Measurements from ENCODE around the gene TBX3. TPM values are rescaled to one million over a fixed set of nuclear protein-coding genes. Genes with fewer than 3 reads are reported as not detected.

The TBX3 gene
- total RNA-seq, 2 experiments from 2014 or later: not detected

DNA sequence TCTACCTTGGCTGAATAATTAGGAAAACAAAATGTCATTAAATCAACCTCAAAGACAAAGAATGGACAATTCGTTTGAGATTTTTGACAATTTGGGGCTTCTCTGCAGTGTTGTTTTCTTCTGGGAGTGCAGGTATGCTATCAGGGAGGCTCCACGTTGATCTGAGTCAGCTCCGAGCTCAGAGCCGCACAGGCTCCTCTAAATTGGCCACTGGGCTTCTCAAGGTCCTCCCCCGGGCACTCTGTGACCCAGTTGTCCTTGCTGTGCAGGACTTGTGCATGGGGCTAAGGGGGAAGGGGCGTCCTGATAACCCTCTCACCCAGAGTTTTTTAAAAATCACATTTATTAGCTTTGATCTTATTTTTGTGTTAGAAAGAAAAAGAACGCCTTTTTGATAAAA is 52.7 kb downstream of the TBX3 start:
- Mint-ChIP-seq H3K4me3 (no peak overlapping the region), H3K27ac (no peak overlapping the region), H3K4me1 (no peaks in the 10 kb centered on the region), H3K36me3 (ENCODE audit: low read depth) (no peaks in the 10 kb centered on the region), H3K27me3 (peaks cover 8% of the 10 kb centered on the region), H3K9me3 (ENCODE audit: low read depth) (no peaks in the 10 kb centered on the region)
- intact Hi-C loops (cut with DNase I, micrococcal nuclease): no loop called here
- ChIA-PET CTCF (no interaction called here), POLR2A (no interaction called here)
- ATAC-seq: no peak
- DNase-seq: no peak

- ATAC-seq: no peak
- CTCF ChIA-PET: no interaction called here
- intact Hi-C loops (cut with DNase I, micrococcal nuclease): no loop called here
- no peak overlapping the region for H3K4me3 Mint-ChIP-seq
- H3K27me3 Mint-ChIP-seq: peaks cover 8% of the 10 kb centered on the region
- no peaks in the 10 kb centered on the region for H3K9me3 Mint-ChIP-seq (ENCODE audit: low read depth)
- POLR2A ChIA-PET: no interaction called here
- no peak for DNase-seq
- no peaks in the 10 kb centered on the region for H3K36me3 Mint-ChIP-seq (ENCODE audit: low read depth)
- no peak overlapping the region for H3K27ac Mint-ChIP-seq
- H3K4me1 Mint-ChIP-seq: no peaks in the 10 kb centered on the region
Observed at GRCh38 chr12:114628199-114628598, 55.8 kb downstream of the TBX3 start.

DNA sequence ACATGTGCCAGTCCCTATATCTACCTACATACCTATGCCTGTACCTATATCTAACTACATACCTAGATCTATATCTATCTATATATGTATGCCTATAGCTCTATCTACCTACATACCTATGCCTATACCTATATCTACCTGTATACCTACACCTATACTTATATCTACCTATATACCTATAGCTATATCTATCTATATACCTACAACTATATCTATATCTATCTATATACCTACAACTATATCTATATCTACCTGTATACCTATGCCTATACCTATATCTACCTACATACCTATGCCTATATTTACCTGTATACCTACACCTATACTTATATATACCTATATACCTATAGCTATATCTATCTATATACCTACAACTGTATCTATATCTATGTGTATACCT is 56.6 kb downstream of the TBX3 start:
- Mint-ChIP-seq H3K4me1 (no peaks in the 10 kb centered on the region), H3K9me3 (ENCODE audit: low read depth) (no peaks in the 10 kb centered on the region), H3K4me3 (no peak overlapping the region), H3K27me3 (peaks cover 8% of the 10 kb centered on the region), H3K27ac (no peak overlapping the region), H3K36me3 (ENCODE audit: low read depth) (no peaks in the 10 kb centered on the region)
- ChIA-PET CTCF (no interaction called here), POLR2A (no interaction called here)
- intact Hi-C loops (cut with DNase I, micrococcal nuclease): no loop called here
- ATAC-seq (no peak), DNase-seq (no peak)

DNA sequence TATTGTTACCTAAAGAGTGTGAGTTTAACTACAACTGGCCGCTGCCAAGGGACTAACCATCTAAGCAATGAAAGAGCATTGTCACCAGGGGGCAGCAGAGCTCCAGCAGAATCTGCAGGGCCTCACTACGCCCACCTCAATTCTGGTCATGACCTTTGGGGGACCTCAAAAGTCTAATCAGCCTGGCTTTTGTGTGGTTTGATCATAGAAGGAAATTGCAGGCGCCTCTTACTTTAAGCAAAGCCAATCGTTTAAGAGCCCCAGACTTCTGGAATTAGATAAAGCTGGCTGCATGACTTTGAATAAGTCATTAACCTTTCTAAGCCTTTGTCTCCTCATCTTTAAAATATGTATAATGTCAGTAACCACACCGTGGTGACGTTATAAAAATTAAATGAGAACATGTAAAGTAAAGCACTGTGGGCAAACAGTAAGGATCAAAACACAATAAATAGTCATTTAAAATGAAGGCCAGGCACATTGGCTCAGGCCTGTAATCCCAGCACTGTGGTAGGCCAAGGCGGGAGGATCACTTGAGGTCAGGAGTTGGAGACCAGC is 58.6 kb downstream of the TBX3 start:
- POLR2A ChIA-PET: no interaction called here
- no peak for ATAC-seq
- CTCF ChIA-PET: no interaction called here
- no peak overlapping the region for H3K4me3 Mint-ChIP-seq
- H3K27me3 Mint-ChIP-seq: peaks cover 6% of the 10 kb centered on the region
- no peak overlapping the region for H3K27ac Mint-ChIP-seq
- peak; percentile 72 for DNase-seq
- H3K4me1 Mint-ChIP-seq: no peaks in the 10 kb centered on the region
- H3K36me3 Mint-ChIP-seq (ENCODE audit: low read depth): no peaks in the 10 kb centered on the region
- intact Hi-C loops (cut with DNase I, micrococcal nuclease): loop anchor here in 1 of 2 experiments (1.0 kb wide), 1 partner anchor 1292 kb away; no protein-coding TSS in a partner anchor
- peaks cover 3% of the 10 kb centered on the region for H3K9me3 Mint-ChIP-seq (ENCODE audit: low read depth)

GRCh38 chr12:114623737-114624136 is 60.2 kb downstream of the TBX3 start:
- H3K9me3 Mint-ChIP-seq (ENCODE audit: low read depth): peaks cover 3% of the 10 kb centered on the region
- ChIA-PET CTCF (no interaction called here), POLR2A (no interaction called here)
- H3K4me1 Mint-ChIP-seq: no peaks in the 10 kb centered on the region
- no peak for DNase-seq
- peaks cover 4% of the 10 kb centered on the region for H3K27me3 Mint-ChIP-seq
- H3K4me3 Mint-ChIP-seq: no peak overlapping the region
- no peaks in the 10 kb centered on the region for H3K36me3 Mint-ChIP-seq (ENCODE audit: low read depth)
- intact Hi-C loops (cut with DNase I, micrococcal nuclease): no loop called here
- no peak for ATAC-seq
- H3K27ac Mint-ChIP-seq: no peak overlapping the region
